ENCODE data around the gene EFTUD2. TPM values are rescaled to one million over a fixed set of nuclear protein-coding genes. Genes with fewer than 3 reads are reported as not detected.

EFTUD2 gene
- total RNA-seq, 4 donors from 2014 or later, result 62.5 to 131 (median 75.0) TPM

DNA sequence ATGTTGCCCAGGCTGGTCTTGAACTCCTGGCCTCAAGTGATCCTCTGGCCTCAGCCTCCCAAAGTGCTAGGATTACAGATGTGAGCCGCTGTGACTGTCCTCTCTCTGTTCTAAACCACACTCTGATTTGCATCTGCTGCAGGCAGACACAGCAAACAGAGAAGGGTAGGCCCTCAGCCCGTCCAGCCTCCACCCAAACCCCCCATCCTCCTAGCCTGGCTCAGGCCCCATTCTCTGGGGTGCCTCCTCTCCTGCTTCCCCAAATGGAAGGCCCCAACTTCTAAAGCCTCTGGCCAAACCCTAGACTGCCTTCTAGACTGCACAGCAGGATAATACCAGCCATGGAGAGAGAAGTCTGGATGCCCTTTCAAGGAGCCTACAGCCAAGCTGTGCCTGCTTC lies 20.2 kb upstream of the EFTUD2 start:
- DNase-seq (ENCODE audit: low spot score) (no peak), ATAC-seq (ENCODE audit: low FRiP score) (no peak)
- TF ChIP-seq, protein P1, sequence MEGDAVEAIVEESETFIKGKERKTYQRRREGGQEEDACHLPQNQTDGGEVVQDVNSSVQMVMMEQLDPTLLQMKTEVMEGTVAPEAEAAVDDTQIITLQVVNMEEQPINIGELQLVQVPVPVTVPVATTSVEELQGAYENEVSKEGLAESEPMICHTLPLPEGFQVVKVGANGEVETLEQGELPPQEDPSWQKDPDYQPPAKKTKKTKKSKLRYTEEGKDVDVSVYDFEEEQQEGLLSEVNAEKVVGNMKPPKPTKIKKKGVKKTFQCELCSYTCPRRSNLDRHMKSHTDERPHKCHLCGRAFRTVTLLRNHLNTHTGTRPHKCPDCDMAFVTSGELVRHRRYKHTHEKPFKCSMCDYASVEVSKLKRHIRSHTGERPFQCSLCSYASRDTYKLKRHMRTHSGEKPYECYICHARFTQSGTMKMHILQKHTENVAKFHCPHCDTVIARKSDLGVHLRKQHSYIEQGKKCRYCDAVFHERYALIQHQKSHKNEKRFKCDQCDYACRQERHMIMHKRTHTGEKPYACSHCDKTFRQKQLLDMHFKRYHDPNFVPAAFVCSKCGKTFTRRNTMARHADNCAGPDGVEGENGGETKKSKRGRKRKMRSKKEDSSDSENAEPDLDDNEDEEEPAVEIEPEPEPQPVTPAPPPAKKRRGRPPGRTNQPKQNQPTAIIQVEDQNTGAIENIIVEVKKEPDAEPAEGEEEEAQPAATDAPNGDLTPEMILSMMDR (IDR thresholded peaks at IDR 0.05), result no peak

DNA sequence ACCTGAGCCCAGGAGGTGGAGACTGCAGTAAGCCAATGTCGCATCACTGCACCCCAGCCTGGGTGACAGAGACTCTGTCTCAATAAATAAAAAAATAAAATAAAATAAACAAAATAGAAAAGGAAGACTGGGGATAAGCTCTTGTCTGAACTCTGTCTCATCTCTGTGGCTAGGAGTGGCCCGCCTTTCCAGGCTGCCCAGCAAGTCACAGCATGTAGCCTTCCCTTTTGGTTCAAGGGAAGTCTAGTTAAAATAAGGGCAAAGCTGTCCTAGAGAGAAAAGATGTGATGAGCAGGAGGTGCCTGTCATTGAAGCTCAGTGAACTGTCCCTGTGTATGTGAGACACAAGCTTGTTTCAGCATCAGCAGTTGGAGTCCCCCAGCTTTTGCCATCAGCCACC lies 18.8 kb upstream of the EFTUD2 start:
- ATAC-seq (ENCODE audit: low FRiP score) (no peak), DNase-seq (ENCODE audit: low spot score) (no peak)
- TF ChIP-seq, protein P1 (IDR thresholded peaks at IDR 0.05), result no peak

DNA sequence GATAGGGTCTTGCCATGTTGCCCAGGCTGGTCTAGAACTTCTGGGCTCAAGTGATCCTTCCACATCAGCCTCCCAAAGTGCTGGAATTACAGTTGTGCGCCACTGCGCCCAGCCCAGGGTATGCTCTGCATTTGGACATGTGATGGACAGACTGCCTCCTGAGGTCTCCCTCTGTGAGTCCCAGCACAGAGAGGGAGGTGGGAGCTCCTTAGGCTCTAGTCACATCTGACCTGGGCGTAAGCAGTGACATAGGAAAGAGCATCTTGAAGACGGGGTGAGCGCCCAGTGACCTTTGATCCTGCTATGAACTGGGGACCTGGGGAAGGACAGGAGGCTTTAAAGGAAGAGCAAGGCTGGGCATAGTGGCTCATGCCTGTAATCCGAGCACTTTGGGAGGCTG lies 18.2 kb upstream of the EFTUD2 start:
- no peak for ATAC-seq (ENCODE audit: low FRiP score)
- no peak for DNase-seq (ENCODE audit: low spot score)
- TF ChIP-seq, protein P1 (IDR thresholded peaks at IDR 0.05), result no peak

DNA sequence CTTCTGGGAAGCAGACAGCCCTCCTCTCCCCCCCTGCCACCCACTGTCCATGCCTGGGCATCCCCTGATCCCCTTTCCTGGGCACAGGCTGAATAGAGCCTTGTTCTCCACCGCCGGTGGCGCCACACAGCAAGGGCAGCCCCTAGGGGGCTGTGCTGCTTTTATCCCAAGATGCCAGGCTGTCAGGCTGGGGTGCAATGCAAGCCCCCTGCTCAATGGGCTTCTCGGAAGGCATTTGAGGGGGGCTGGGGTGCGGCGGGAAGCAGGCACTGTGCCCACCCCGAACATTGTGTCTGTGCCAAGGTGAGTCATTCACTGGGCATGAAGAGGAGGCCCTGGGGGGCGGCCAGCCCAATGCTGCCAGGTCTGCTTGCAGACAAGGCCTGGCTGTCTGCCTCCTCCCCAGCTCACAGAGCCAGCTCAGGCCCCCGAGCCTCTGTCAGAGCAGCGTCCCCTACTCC lies 17.6 kb upstream of the EFTUD2 start:
- TF ChIP-seq, protein P1 (IDR thresholded peaks at IDR 0.05), result no peak
- DNase-seq (ENCODE audit: low spot score) (no peak), ATAC-seq (ENCODE audit: low FRiP score) (peak; percentile 73)

DNA sequence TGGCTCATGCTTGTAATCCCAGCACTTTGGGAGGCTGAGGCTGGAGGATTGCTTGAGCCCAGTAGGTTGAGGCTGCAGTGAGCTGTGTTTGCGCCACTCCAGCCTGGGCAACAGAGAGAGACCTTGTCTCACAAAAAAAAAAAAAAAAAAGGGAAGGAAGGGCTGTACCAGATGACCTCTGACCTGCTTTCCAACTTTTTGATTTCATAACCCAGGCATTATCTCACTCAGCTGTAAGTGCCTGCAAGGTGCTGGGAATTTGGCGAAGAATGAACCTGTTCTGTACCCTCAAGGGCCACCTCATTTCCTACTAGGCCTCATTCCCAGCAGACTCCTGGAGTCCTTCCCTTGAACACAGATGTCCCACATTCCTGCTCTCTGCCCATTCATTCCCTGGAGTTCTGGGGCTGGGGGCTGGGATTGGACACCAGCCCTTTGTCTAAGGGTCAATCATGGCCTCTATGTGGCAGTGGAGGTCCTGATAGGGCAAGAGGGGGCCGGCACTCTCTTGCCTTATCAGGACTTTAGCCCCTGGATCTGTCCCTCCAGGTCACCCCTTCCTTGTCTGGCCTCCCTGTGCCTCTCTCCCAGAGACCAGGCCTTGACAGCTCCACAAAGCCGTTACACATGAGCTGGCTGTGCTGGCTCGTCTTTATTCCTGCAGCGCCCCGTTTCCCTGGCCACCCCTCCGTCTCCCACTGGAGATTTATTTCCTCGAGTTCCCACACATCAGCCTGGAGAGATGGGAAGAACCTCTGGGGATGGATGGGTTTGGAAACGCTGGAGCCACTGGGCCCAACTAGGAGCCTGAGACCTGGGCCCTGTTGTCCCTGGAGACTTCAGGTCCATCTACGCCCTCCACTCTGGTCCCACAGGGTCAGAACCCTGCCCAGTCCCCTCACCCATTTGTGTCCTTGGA lies 16.9 kb upstream of the EFTUD2 start:
- TF ChIP-seq, protein P1 (IDR thresholded peaks at IDR 0.05), result no peak
- DNase-seq (ENCODE audit: low spot score) (no peak), ATAC-seq (ENCODE audit: low FRiP score) (no peak)

DNA sequence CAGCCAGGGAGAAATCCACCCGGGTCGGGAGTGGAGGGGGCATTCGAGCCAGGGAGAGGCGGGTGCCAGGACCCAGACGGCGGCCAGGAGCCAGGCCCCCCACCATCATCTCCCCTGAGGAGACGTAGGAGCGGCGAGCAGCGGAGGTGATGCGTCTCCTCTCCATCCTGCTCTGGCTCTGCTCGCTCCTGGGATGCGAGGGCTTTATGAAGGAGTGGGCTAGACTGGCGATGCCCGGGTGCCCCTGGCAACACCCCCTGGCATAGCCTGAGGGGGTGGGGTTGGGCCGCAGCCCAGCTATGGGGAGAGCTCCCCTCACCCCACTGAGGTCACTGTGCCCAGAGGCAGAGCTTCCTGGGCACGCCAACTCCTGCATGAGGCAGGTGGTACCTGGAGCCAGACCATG lies 16.1 kb upstream of the EFTUD2 start, which contains the start of gene GFAP:
Gene GFAP (minus strand): TSS at position 180 of the 406 bp plus-strand sequence. CDS start 14 bp downstream, at position 166.
- TF ChIP-seq, protein P1 (IDR thresholded peaks at IDR 0.05), result no peak
- DNase-seq (ENCODE audit: low spot score) (no peak), ATAC-seq (ENCODE audit: low FRiP score) (no peak)
